H1 (cell line): ENCODE results near the gene MACROD2. TPM values are rescaled to one million over a fixed set of nuclear protein-coding genes. Genes with fewer than 3 reads are reported as not detected.

Experiments used
- CTCF ChIA-PET: fragments of 300-600 bp; sonication (Branson Sonifier 250); formaldehyde crosslinking; loops from one replicate; lab custom pipeline; 2021; ENCODE audit not compliant: partially characterized antibody; lab: Charles Lee
- POLR2A ChIA-PET: fragments of 300-600 bp; sonication (Branson Sonifier 250); formaldehyde crosslinking; loops from one replicate; lab custom pipeline; 2021; ENCODE audit warnings: inconsistent platforms; ENCODE audit not compliant: partially characterized antibody; lab: Charles Lee
- DNase-seq, 2 experiments: peaks; one replicate each; pipeline versions ENCODE4 v3.0.0 to v3.0.0-alpha.2; 2010 to 2022; ENCODE audit warnings: low spot score in 2 of 2, low read depth in 1 of 2, mixed read lengths in 1 of 2
- FAIRE-seq: peaks from 2 replicates; lab custom pipeline; 2011; peaks lifted over from hg19 to GRCh38; lab: Jason Lieb, UNC
- H2AFZ ChIP-seq: 2 replicates; pipeline ENCODE4 v1.8.1; 2012; ENCODE audit warnings: low read length, inconsistent platforms
- H2AK5ac ChIP-seq: 2 replicates; pipeline ENCODE4 v1.6.1; 2013; ENCODE audit warnings: low read depth, low read length
- H2BK120ac ChIP-seq: replicated peaks from 2 replicates; pipeline ENCODE3; 2013; ENCODE audit warnings: low read depth, low read length, inconsistent platforms
- H2BK12ac ChIP-seq: 2 replicates; pipeline ENCODE4 v1.6.1; 2013; ENCODE audit warnings: low read depth, low read length
- H2BK15ac ChIP-seq: 2 replicates; pipeline ENCODE4 v1.6.1; 2013; ENCODE audit warnings: low read length
- H2BK20ac ChIP-seq: 2 replicates; pipeline ENCODE4 v1.6.1; 2013; ENCODE audit warnings: low read length
- H2BK5ac ChIP-seq: 2 replicates; pipeline ENCODE4 v1.6.1; 2013; ENCODE audit warnings: low read depth, low read length
- H3K14ac ChIP-seq: 2 replicates; pipeline ENCODE4 v1.6.1; 2013; ENCODE audit warnings: inconsistent platforms; ENCODE audit not compliant: insufficient read length
- H3K18ac ChIP-seq: 2 replicates; pipeline ENCODE4 v1.6.1; 2013; ENCODE audit warnings: low read length; ENCODE audit errors: extremely low read depth
- H3K23ac ChIP-seq: 2 replicates; pipeline ENCODE4 v1.6.1; 2013; ENCODE audit warnings: inconsistent platforms; ENCODE audit not compliant: insufficient read length
- H3K23me2 ChIP-seq: 2 replicates; pipeline ENCODE4 v1.6.1; 2013; ENCODE audit warnings: low read depth, low read length
- H3K27ac ChIP-seq: 2 replicates; pipeline ENCODE4 v1.6.1; 2011; ENCODE audit warnings: low read depth, low read length, inconsistent platforms
- H3K27me3 ChIP-seq, 4 experiments: replicated peaks in 1 of 4; 1 replicate in 1 of 4; 2 replicates in 3 of 4; pipeline versions ENCODE4 v1.6.1 to v1.8.1; 2011 to 2013; ENCODE audit warnings: low read length in 3 of 4, mild to moderate bottlenecking in 3 of 4, inconsistent platforms in 2 of 4, mixed read lengths in 2 of 4, moderate library complexity in 1 of 4; ENCODE audit not compliant: control insufficient read depth in 3 of 4, insufficient read depth in 3 of 4; ENCODE audit errors: extremely low read depth in 1 of 4
- H3K36me3 ChIP-seq, 4 experiments: 2 replicates each; pipeline versions ENCODE4 v1.6.1 to v1.8.1; 2011 to 2013; ENCODE audit warnings: mild to moderate bottlenecking in 4 of 4, low read length in 3 of 4, moderate library complexity in 2 of 4, control low read depth in 1 of 4, inconsistent platforms in 1 of 4; ENCODE audit not compliant: insufficient read depth in 4 of 4, control insufficient read depth in 2 of 4
- H3K4ac ChIP-seq: replicated peaks from 2 replicates; pipeline ENCODE3; 2013; ENCODE audit warnings: low read length, low read depth, mixed read lengths, inconsistent platforms; ENCODE audit not compliant: insufficient read length
- H3K4me1 ChIP-seq, 4 experiments: replicated peaks in 1 of 4; 1 replicate in 1 of 4; 2 replicates in 3 of 4; pipeline versions ENCODE4 v1.6.1 to v1.8.1; 2011 to 2013; ENCODE audit warnings: low read length in 3 of 4, inconsistent platforms in 2 of 4, mixed read lengths in 1 of 4; ENCODE audit not compliant: insufficient read depth in 4 of 4, control insufficient read depth in 3 of 4
- H3K4me2 ChIP-seq, 2 experiments: 2 replicates each; pipeline versions ENCODE4 v1.6.1 to v1.8.1; 2011 to 2013; ENCODE audit warnings: low read depth in 2 of 2, low read length in 2 of 2, control low read depth in 1 of 2, inconsistent platforms in 1 of 2, mild to moderate bottlenecking in 1 of 2; ENCODE audit not compliant: insufficient read depth in 1 of 2
- H3K4me3 ChIP-seq, 4 experiments: fragments of 200-600, 300-600 bp in 1 of 4; sonication (generic), shearing (Covaris generic), sonication (Bioruptor Twin) in 1 of 4; 2 replicates each; pipeline versions ENCODE4 v1.5.1 to v1.8.1; 2011 to 2016; ENCODE audit warnings: low read length in 4 of 4, low read depth in 3 of 4, control low read depth in 2 of 4, inconsistent platforms in 2 of 4, mild to moderate bottlenecking in 2 of 4, mixed read lengths in 1 of 4, moderate library complexity in 1 of 4; ENCODE audit not compliant: insufficient read depth in 2 of 4; ENCODE audit errors: extremely low read depth in 1 of 4
- H3K56ac ChIP-seq: replicated peaks from 2 replicates; pipeline ENCODE3; 2013; ENCODE audit warnings: low read depth, mild to moderate bottlenecking, mixed read lengths, low read length, inconsistent platforms; ENCODE audit not compliant: insufficient read length
- H3K79me1 ChIP-seq: 2 replicates; pipeline ENCODE4 v1.6.1; 2013; ENCODE audit warnings: low read depth, low read length, control low read depth
- H3K79me2 ChIP-seq, 2 experiments: 2 replicates each; pipeline versions ENCODE4 v1.6.1 to v1.8.1; 2012 to 2013; ENCODE audit warnings: low read length in 2 of 2, mild to moderate bottlenecking in 2 of 2, inconsistent platforms in 1 of 2; ENCODE audit not compliant: insufficient read depth in 2 of 2, control insufficient read depth in 1 of 2
- H3K9ac ChIP-seq, 4 experiments: replicated peaks in 1 of 4; 1 replicate in 1 of 4; 2 replicates in 3 of 4; pipeline versions ENCODE4 v1.6.1 to v1.8.1; 2011 to 2013; ENCODE audit warnings: low read depth in 3 of 4, low read length in 3 of 4, control low read depth in 2 of 4, mild to moderate bottlenecking in 2 of 4, moderate library complexity in 2 of 4, inconsistent platforms in 1 of 4; ENCODE audit errors: extremely low read depth in 1 of 4
- H3K9me3 ChIP-seq, 2 experiments: 2 replicates each; pipeline versions ENCODE4 v1.6.1 to v1.8.1; 2012 to 2013; ENCODE audit warnings: mild to moderate bottlenecking in 2 of 2, moderate library complexity in 2 of 2, control low read depth in 1 of 2, inconsistent platforms in 1 of 2, low read depth in 1 of 2, low read length in 1 of 2, mixed read lengths in 1 of 2; ENCODE audit not compliant: insufficient read depth in 2 of 2
- H4K20me1 ChIP-seq, 2 experiments: replicated peaks in 1 of 2; 2 replicates each; pipeline versions ENCODE3 to v1.8.1; 2011 to 2013; ENCODE audit warnings: inconsistent platforms in 2 of 2, low read length in 2 of 2, mild to moderate bottlenecking in 1 of 2; ENCODE audit not compliant: insufficient read depth in 2 of 2, control insufficient read depth in 1 of 2
- H4K5ac ChIP-seq: 2 replicates; pipeline ENCODE4 v1.6.1; 2013; ENCODE audit warnings: low read length, low read depth, mixed read lengths, inconsistent platforms; ENCODE audit not compliant: insufficient read length
- H4K8ac ChIP-seq: 2 replicates; pipeline ENCODE4 v1.8.0; 2013; ENCODE audit warnings: mild to moderate bottlenecking, moderate library complexity, low read length, inconsistent platforms; ENCODE audit not compliant: insufficient read depth; ENCODE audit errors: extremely low read depth
- H4K91ac ChIP-seq: replicated peaks from 2 replicates; pipeline ENCODE3; 2013; ENCODE audit warnings: low read length, mixed read lengths, inconsistent platforms; ENCODE audit not compliant: insufficient read length
- ASH2L ChIP-seq: fragments of 200-600, 300-600 bp; sonication (generic); IDR thresholded peaks from one replicate; pipeline ENCODE4 v1.7.1; 2017; ENCODE audit warnings: low read length
- BACH1 ChIP-seq: IDR thresholded peaks from 2 replicates; pipeline ENCODE4 v1.6.1; 2012; ENCODE audit warnings: low read length, improper control_type of control experiment
- CBX5 ChIP-seq: fragments of 300-800, 300-1000 bp; sonication (generic); IDR thresholded peaks from 2 replicates; pipeline ENCODE4 v1.7.1; 2016; ENCODE audit warnings: antibody characterized with exemption, low read length, low read depth
- CEBPB ChIP-seq: IDR thresholded peaks from 2 replicates; pipeline ENCODE4 v1.6.1; 2012; ENCODE audit warnings: low read depth, low read length
- CHD2 ChIP-seq: IDR thresholded peaks from 2 replicates; pipeline ENCODE4 v1.6.1; 2012; ENCODE audit warnings: low read length, improper control_type of control experiment
- CTBP2 ChIP-seq: IDR thresholded peaks from 2 replicates; pipeline ENCODE4 v1.7.0; 2011; ENCODE audit warnings: borderline replicate concordance, mild to moderate bottlenecking, moderate library complexity, mixed read lengths, low read length; ENCODE audit not compliant: insufficient read depth, insufficient read length
- MAX ChIP-seq: IDR thresholded peaks from 2 replicates; pipeline ENCODE4 v1.6.1; 2012; ENCODE audit warnings: inconsistent platforms
- RNF2 ChIP-seq: fragments of 200-900, 300-1000 bp; sonication (generic); IDR thresholded peaks from 2 replicates; pipeline ENCODE4 v1.7.1; 2016; ENCODE audit warnings: borderline replicate concordance, low read depth, mild to moderate bottlenecking, antibody characterized with exemption, low read length; ENCODE audit not compliant: poor library complexity, severe bottlenecking; ENCODE audit errors: missing control alignments
- WGBS, 2 experiments: shearing (Covaris generic) in 1 of 2; methylation state at CpG; one replicate each; pipeline versions ENCODE4 v1.1.6 to v1.1.7; 2013 to 2015; ENCODE audit warnings: low lambda C conversion rate in 2 of 2, mixed read lengths in 2 of 2, inconsistent platforms in 1 of 2, low coverage in 1 of 2, missing lambda C conversion rate in 1 of 2; ENCODE audit not compliant: insufficient replicate concordance in 2 of 2, insufficient coverage in 1 of 2, insufficient read length in 1 of 2; ENCODE audit errors: extremely low coverage in 1 of 2, missing lambda C conversion rate in 1 of 2; 5-methylcytosine and 5-hydroxymethylcytosine counted together
- polyA plus RNA-seq, 7 experiments: library from polyadenylated mRNA; depleted of rRNA in 3 of 7; stranded (reverse) in 5 of 7; unstranded in 2 of 7; fragments of >200 nt in 5 of 7; fragments of 200-250 nt in 2 of 7; gene quantifications; 1 replicate in 5 of 7; 2 replicates in 1 of 7; 4 replicates in 1 of 7; pipeline versions ENCODE4 v1.2.1 to v1.2.3, GENCODE V29; 2011 to 2013; ENCODE audit warnings: missing spikeins in 2 of 7, mixed read lengths in 2 of 7
- total RNA-seq: library from RNA; stranded (reverse); fragmentation: NEBNext Ultra II Directional; extraction: Animal tissue kit (Norgen Biotek cat#: 25700); gene quantifications from 2 replicates; pipeline ENCODE4 v1.2.1, GENCODE V29; 2021

The MACROD2 gene
- total and polyA plus RNA-seq, 2 of the 8 experiments (the other 6 are each of a cell fraction or from before 2014, with no cell fraction given), result 0.70 to 3.9 TPM

- POLR2A ChIA-PET, result no interaction called here
Observed at GRCh38 chr20:15224199-15224598, 1228.9 kb downstream of the MACROD2 start.

More at GRCh38 chr20:15224199-15224598, 1228.9 kb downstream of the MACROD2 start:
- H4K8ac ChIP-seq, result no peak overlapping the region
- FAIRE-seq (no peak), DNase-seq (no peak)
- no peak overlapping the region for H4K91ac ChIP-seq
- H3K36me3 ChIP-seq, result no peaks in the 10 kb centered on the region
- H3K4me3 ChIP-seq, result no peak overlapping the region
- H2BK120ac ChIP-seq, result no peak overlapping the region
- no peak overlapping the region for H4K5ac ChIP-seq
- no peak overlapping the region for H3K14ac ChIP-seq
- no peaks in the 10 kb centered on the region for H3K23me2 ChIP-seq
- H3K27ac ChIP-seq, result no peak overlapping the region
- H4K20me1 ChIP-seq, result no peaks in the 10 kb centered on the region
- H2BK15ac ChIP-seq, result no peak overlapping the region
- H3K4ac ChIP-seq, result no peak overlapping the region
- no peak overlapping the region for H2AK5ac ChIP-seq
- H3K23ac ChIP-seq, result no peak overlapping the region
- no peak overlapping the region for H2AFZ ChIP-seq
- H3K27me3 ChIP-seq, result no peaks in the 10 kb centered on the region
- no peak overlapping the region for H2BK5ac ChIP-seq
- H3K9ac ChIP-seq, result no peak overlapping the region
- no peak overlapping the region for H3K56ac ChIP-seq
- H3K79me2 ChIP-seq, result no peaks in the 10 kb centered on the region
- H2BK12ac ChIP-seq, result no peak overlapping the region; the same call in 1 of the 2 replicates
- no peak overlapping the region for H3K4me2 ChIP-seq
- peaks cover 0 to 12% (median 4%) of the 10 kb centered on the region in 4 experiments; a peak in 4 of 7 replicates for H3K4me1 ChIP-seq
- 85% methylated on average over 2 of the region's 2 CpGs; no CpG with 5 or more reads in 1 of the 2 experiments for WGBS, 2 experiments
- H3K9me3 ChIP-seq, result no peaks in the 10 kb centered on the region
- H2BK20ac ChIP-seq, result no peak overlapping the region
- no peak overlapping the region for H3K18ac ChIP-seq
- H3K79me1 ChIP-seq, result no peaks in the 10 kb centered on the region
- TF ChIP-seq RNF2 (no peak), BACH1 (no peak), CEBPB (no peak), CTBP2 (no peak), MAX (no peak), ASH2L (no peak), CHD2 (no peak), CBX5 (no peak)
- CTCF ChIA-PET, result interaction anchor here (2.1 kb wide), 1 partner anchor 12 kb away, joined by 7 read pairs; no protein-coding TSS in a partner anchor
